ENCODE results near the gene SFTPB.

SFTPB gene

GRCh38 chr2:85702172-85702571 lies 34.2 kb upstream of the SFTPB start:
- H3K4me3 ChIP-seq (ENCODE audit: low read depth, low read length) = no peak overlapping the region
- TF ChIP-seq CTCF (IDR thresholded peaks at IDR 0.05; ENCODE audit: borderline replicate concordance, insufficient read depth, low read depth, low read length) = no peak

DNA sequence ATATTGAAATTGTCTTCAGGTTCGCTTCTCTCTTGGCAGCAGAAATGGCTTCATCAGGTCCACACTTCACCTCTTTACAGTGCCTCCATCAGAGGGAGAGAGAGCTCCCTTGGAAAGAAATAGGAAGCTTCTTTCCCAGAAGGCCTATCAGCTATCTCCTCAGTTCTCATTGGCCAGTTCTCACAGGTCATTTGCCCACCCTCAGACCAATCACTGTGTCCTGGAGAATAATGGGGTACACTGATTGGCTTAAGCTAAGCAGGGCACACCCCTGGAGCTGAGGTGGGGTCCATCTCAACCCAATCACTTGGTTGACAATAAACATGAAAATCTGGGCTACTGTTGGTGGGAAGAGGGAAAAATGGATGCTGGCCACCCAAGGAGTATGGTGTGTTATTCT lies 31.3 kb upstream of the SFTPB start:
- no peak for TF ChIP-seq CTCF (IDR thresholded peaks at IDR 0.05; ENCODE audit: borderline replicate concordance, insufficient read depth, low read depth, low read length)
- H3K4me3 ChIP-seq (ENCODE audit: low read depth, low read length) = no peak overlapping the region

DNA sequence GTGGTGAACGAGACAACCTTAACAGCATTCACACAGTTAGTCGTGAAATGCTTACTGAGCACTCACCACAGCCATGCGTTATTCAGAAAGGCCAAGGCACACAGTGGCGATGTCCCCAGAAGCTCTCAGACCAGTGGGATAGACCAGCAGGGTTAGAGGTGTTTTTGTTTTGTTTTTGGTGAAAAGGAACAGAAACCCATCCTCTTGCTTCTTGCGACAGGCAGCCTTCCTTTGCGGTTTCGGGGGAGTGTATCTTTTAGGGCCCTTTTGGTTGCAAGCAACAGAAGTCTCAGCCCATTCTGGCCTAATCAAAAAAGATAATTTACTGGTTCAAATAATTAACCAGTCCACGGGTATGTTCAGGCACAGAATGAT lies 30.9 kb upstream of the SFTPB start:
- H3K4me3 ChIP-seq (ENCODE audit: low read depth, low read length) = no peak overlapping the region
- TF ChIP-seq CTCF (IDR thresholded peaks at IDR 0.05; ENCODE audit: borderline replicate concordance, insufficient read depth, low read depth, low read length) = no peak

GRCh38 chr2:85698184-85698879 lies 30.3 kb upstream of the SFTPB start:
- no peak for TF ChIP-seq CTCF (IDR thresholded peaks at IDR 0.05; ENCODE audit: borderline replicate concordance, insufficient read depth, low read depth, low read length)
- H3K4me3 ChIP-seq (ENCODE audit: low read depth, low read length) = no peak overlapping the region

DNA sequence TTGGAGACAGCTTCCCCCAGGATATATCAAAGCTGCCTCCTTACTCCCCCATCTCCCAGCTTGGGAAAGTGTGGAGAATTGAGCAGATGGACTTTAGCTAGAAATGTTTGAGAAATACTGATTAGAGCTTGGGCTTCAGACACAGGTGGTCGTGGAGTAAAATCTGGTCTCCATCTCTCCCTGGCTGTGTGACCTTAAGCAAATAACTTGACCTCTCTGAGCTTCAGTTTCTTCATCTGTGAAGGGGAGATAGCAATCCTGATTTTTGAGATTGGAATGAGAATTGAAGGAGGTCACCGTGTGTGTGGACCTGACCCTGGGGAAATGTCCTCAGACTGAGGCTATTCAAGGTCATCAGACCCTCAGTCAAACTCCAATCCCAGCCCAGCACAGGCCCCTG lies 29.7 kb upstream of the SFTPB start:
- no peak overlapping the region for H3K4me3 ChIP-seq (ENCODE audit: low read depth, low read length)
- no peak for TF ChIP-seq CTCF (IDR thresholded peaks at IDR 0.05; ENCODE audit: borderline replicate concordance, insufficient read depth, low read depth, low read length)

- no peak for TF ChIP-seq CTCF (IDR thresholded peaks at IDR 0.05; ENCODE audit: borderline replicate concordance, insufficient read depth, low read depth, low read length)
Measured at GRCh38 chr2:85697096-85697495, 29.1 kb upstream of the SFTPB start.

More at GRCh38 chr2:85697096-85697495, 29.1 kb upstream of the SFTPB start:
- H3K4me3 ChIP-seq (ENCODE audit: low read depth, low read length) = no peak overlapping the region

Data from GM12875 (cell line).